Neural cell (in vitro differentiated cells): ENCODE measurements around the gene ITGA1.

Experiments
- CTCF ChIP-seq: fragments of 450-650 bp; IDR thresholded peaks from 2 replicates; pipeline ENCODE4 v1.5.1; 2014; ENCODE audit warnings: antibody characterized with exemption, mild to moderate bottlenecking, moderate library complexity; ENCODE audit not compliant: poor library complexity, severe bottlenecking
- EP300 ChIP-seq: fragments of 450-650 bp; conservative IDR thresholded peaks from 2 replicates; pipeline ENCODE4 v1.6.1; 2014; ENCODE audit warnings: antibody characterized with exemption, mild to moderate bottlenecking, moderate library complexity; ENCODE audit not compliant: poor library complexity, severe bottlenecking
- EZH2 ChIP-seq: fragments of 200-600, 300-800 bp; shearing (Covaris generic), sonication (generic); IDR thresholded peaks from 2 replicates; pipeline ENCODE4 v1.6.1; 2014; ENCODE audit warnings: antibody characterized with exemption, low read length, borderline replicate concordance, mild to moderate bottlenecking; ENCODE audit not compliant: insufficient read depth, poor library complexity, severe bottlenecking
- POLR2AphosphoS5 ChIP-seq: IDR thresholded peaks from 2 replicates; pipeline ENCODE4 v1.6.1; 2012
- REST ChIP-seq: IDR thresholded peaks from 2 replicates; pipeline ENCODE4 v1.6.1; 2012; ENCODE audit warnings: borderline replicate concordance
- SMC3 ChIP-seq: fragments of 450-650 bp; conservative IDR thresholded peaks from 2 replicates; pipeline ENCODE4 v1.6.1; 2014; ENCODE audit warnings: antibody characterized with exemption, mild to moderate bottlenecking, moderate library complexity; ENCODE audit not compliant: poor library complexity

DNA sequence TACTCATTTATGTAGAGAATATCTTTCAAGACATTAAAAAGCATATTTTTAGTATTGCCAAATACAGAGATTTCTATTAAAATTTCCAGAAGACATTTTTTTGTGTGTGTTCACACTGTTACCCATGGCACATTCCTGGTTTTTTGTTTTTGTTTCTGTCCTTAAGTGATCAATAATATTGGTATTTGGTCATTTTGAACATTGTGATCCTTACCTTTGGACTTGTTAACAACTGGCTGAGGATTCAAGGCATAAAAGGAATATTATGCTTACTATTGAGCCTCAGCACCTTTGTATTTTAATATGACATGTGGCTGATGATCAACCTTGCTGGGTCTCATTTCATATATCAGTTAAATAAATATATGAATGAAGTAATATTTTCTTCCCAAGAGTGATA, 41.9 kb downstream of the ITGA1 start:
- no peak for TF ChIP-seq CTCF
- TF ChIP-seq EP300 = no peak
- no peak for TF ChIP-seq POLR2AphosphoS5
- TF ChIP-seq EZH2 = no peak
- no peak for TF ChIP-seq SMC3
- no peak for TF ChIP-seq REST
